Epidermal melanocyte (primary cell): ENCODE measurements around the gene SETD7.

Experiments used
- DNase-seq: peaks from one replicate; pipeline ENCODE4 v3.0.0; 2011; ENCODE audit warnings: low spot score; ENCODE audit not compliant: insufficient read length

Gene SETD7

GRCh38 chr4:139574641-139575040 lies 18.6 kb upstream of the SETD7 start:
- no peak for DNase-seq

DNA sequence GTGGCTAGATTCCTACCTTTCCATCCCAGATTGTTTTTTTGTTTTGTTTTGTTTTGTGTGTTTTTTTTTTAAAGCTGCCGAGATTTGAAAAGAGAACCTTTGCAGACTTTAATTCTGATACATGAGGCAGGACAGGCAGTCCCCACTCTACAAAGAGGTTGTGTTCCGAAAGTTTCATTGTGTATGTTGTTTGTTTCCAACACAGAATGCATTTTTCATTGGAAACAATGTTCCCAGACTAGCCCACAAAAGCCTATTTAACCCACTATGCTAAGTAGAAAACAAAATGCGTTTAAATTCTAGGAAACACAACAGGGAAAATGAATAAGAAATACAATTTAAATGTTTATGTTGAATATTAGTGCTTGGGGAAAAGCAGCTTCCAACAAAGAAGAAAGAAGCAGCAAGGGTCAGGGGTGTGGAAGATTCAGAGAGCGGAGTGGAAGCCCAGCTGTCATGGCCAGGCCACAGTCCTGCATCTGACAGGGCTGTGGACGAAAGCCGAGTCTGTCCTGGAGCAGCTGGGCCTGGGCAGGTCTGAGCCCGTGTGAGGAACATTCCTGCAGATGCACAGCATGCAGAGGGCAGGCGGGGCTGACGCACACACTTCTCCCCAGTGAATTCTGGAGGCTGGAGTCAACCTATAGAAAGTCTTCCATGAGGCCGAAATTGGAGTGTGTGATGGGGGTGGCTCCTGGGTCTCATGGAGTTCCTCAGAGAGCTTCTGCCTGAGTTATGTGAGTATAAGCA lies 12.4 kb upstream of the SETD7 start:
- DNase-seq = no peak

GRCh38 chr4:139567159-139567870 lies 11.3 kb upstream of the SETD7 start:
- DNase-seq = no peak

DNA sequence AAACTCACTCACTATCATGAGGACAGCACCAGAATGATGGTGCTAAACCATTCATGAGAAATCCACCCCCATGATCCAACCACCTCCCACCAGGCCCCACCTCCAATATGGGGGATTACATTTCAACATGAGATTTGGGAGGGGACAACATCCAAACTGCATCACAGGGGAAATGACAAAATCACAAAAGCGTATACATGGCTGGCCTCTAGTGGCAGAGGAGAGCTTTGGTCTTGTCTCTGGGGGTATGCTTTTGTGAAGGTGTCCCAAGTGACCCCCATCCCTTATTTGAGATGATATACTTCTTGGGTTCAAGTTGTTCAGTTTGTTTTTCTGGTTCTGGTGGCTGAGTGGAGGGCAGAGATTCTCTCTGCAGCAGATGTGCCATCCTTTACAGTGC lies 8.5 kb upstream of the SETD7 start:
- no peak for DNase-seq

GRCh38 chr4:139563515-139563914 lies 7.5 kb upstream of the SETD7 start:
- no peak for DNase-seq

- no peak for DNase-seq
Measured at GRCh38 chr4:139562839-139563238, 6.8 kb upstream of the SETD7 start.

DNA sequence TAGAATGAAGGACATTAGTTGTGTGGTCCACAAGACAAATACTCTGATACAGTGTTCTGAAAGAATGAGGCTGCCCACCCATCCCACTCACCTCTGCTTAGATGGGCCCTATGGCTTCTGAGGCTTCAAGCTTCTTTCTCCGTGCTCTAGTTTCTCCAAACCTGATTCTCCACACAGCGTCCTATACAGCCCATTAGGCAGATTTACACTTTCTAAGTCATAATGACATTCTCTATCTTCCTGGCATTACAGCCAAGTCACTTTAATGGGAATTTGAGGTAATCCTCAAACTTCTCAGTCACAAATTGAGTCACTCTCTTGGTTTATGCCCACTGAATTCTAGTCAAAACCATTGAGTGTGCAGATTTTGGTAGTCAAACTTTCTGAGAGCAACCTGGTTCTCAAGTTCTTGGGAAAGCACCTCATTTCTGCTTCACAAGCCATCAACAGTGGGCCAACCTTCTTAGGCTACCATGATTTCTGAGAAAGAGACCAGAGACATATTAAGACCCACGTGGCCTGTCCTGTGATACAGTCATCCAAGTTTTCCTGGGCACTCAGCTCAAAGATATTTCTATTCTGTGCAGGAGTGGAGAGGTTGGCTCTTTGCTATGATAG lies 6.2 kb upstream of the SETD7 start:
- no peak for DNase-seq

- DNase-seq = no peak
Measured at GRCh38 chr4:139560406-139561104, 4.5 kb upstream of the SETD7 start.

- DNase-seq = no peak
Measured at GRCh38 chr4:139559687-139560086, 3.7 kb upstream of the SETD7 start.

GRCh38 chr4:139559089-139559479 lies 3.1 kb upstream of the SETD7 start:
- no peak for DNase-seq

DNA sequence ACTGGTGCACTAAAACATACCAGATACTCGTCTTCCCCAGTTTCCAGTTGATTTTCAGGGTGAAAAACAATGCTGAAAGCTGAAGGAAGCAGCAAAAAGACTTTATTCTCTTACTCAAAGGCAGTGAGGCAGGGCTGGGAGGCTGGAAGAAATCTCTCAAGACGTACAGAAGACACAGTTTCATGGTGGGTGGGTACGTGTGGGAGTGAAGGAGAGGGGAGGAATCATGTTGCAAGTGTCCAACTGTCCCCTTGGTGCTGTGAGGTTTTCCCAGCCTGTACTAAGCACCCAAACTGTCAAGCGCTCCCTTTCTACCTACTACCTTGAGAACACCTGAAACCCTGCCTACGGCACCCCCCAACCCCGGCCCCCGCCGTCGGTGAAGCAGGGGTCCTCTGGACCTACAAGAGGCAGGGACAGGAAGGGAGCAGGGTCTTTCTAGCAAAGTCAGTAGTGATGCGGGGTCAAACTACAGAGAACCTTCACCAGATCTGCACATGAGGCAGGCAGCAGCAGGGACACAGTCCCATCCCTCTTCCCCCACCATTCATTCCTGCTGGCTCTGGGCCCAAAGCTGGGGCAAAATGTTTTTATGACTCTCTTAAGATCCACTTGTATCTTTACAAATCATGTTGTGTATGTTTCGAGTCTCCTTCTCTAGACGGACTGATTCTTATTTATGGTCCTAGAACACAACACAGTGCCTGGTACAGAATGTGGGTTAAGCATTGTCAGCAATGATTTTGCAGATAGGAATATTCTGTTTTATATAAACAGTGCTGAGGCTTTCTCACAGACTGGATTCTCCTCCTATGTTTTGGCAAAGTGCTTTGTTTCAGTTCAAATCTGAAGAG lies 2.4 kb upstream of the SETD7 start:
- no peak for DNase-seq

DNA sequence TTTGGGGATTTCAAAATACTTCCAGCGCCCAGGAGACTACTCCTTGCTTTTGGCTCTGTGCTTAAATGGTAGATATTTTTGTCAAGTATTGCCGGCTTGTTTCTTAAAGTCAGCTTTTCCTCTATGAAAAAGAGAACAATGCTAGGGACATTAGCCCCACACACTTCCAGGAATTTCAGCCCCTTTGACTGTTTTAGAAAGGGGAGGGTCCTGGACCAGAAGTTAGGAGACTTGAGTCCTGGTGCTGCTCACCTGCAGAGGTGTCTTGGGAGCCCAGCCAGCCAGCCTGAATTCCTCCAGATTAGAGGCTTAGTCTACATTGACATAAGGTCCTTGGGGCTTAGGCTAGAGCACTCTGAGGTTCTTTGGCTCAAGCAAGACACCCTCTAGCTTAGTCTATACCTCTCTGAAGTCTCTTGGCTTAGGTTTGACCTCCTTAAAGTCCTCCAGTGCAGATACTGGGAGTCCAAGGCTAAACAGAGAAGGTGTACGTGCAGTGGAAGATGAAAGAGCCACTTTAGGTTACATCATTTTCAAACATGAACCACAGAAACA lies 1.6 kb upstream of the SETD7 start:
- DNase-seq = no peak

DNA sequence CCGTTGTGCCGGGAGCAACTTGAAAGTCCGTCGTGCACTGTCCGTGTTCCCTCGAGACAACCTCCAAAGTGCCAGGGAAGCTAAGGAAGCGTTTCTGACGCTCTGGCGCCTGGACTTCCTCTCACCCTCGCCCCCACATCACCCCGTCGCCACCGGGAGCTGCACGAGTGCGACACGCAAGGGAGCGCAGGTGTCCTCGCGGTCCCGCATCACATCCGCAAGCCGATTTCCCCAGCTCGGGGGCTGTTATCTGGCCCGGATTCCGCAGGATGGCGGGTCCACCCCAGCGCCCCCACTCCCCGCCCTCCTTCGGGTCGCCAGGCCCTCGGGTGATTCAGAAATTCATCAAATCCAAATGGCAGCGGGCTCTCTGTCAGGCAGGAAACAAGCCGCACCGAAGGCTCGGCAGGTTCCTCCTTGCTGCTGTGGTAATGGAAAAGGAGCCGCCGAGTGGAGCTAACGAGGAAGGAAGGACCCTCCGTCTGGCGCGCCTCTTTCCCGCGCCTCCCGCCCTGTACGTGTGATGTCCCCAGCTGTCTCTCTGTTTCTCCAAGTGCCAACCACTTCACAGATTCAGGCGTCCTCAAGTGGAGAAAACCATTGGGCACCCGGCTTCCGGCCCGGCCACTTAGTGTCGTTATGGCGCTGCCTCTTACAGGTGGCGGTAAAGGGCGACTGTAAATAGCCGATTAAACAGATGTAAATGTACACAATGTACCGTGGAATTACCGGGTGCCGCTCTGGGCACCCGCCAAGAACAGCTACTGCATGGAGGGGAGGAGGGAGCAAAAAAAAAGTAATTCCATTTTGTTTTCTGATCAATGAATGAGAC lies 921 bp upstream of the SETD7 start:
- DNase-seq = no peak

DNA sequence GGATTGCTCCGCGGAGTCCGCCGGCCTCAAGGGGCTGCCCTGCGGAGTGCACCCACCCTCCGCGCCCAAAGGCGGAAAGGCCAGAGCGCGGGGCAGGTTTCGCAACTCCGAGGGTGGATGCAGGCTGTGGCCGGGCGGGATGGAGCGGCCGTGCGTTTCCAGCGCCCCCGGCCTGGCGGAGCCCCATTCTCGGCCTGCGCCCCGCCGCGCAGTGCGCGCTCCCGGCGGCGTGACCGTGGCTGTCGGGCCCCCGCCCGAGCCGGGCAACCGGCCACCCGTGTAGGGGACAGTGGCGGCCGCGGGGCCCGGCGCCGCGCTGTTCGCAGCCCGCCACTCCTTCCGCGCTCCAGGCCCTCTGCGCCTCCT lies 331 bp downstream of the SETD7 start:
- DNase-seq = no peak

DNA sequence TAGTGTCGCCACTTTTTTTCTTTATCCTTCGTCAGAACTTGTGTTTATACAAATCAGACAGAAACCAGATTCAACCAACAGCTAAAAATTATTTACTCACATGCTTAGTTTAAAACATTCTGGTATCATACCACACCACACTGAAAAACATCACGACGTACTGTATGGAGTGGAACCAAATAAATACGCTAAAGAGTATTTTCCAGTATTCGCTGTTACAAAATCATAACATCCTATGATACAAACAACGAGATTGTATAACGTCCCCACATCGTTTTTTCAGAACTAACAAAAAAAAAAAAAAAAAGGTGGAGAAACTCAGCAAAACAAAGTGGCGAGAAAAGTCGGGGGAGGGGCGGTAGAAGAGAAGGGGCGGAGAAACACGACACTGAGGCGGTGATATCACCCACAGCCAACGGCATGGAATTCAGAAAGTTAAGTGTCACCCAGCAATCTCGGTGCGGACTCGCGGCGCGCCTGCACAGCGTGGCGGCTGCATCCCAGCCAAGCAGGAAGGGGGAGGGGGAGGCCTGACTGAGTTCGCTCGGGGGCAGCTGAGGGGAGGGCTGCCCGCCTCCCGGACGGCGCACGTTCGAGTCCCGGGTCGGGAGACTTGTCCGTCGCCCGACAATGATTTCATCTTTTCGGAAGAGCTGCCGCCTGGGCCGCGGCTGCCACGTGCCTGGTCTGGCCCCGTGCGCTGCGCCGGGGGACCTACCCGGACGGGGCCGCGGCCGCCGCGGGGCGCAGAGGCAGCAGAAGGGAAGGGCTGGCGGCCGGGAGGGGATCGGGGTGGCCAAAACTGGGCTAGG lies 920 bp downstream of the SETD7 start:
- peak; percentile 48 for DNase-seq

- no peak for DNase-seq
Measured at GRCh38 chr4:139554642-139554892, 1.5 kb downstream of the SETD7 start.

DNA sequence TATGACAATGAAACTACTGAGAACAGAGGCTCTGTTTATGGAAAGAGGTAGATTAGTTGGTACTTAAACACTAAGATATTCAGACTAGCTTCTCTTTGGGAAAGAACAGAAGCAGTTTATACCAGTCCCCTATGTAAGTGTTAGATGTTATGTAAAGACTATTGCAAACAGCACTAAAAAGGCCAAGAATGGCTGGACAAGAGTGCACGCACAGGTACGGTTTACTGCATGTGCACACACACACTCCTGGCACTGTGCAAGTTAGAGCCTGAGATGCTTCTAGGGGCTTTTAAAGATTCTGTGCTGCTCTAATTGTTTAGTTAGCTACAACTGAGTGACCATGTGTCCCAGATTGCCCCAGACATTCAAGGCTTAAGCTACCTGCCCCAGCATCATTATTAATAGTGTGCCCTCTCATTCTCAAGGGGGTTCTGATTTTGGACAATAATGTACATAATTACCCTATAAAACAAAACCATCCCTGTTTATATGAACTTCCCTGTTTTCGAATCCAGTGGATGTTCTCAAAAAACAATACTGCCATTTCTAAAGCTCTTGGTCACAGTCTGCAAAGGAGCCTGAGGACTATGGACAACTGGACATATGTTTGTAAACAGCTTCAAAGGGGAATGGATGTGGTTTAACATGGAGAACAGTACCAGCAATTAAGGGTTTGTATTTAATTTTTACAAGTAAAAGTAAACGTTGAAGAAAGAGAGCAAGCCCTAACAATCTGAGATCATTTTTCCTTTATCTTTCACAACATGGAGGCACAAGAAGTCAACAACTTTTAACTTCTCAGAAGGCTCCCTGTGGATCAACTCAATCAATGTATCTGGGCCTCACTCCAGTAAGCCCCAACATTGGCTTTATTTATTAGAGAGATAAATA lies 2.0 kb downstream of the SETD7 start:
- no peak for DNase-seq

- no peak for DNase-seq
Measured at GRCh38 chr4:139552517-139553307, 3.3 kb downstream of the SETD7 start.
